K562 (cell line): ENCODE data around the gene TTC23L. TPM values are rescaled to one million over a fixed set of nuclear protein-coding genes. Genes with fewer than 3 reads are reported as not detected.

Source experiments
- CC2D1A ChIP-seq: fragments of 450-650 bp; IDR thresholded peaks from 2 replicates; pipeline ENCODE4 v1.6.1; 2017; ENCODE audit warnings: mild to moderate bottlenecking
- CREB1 ChIP-seq, 2 experiments: sonication (generic) in 1 of 2; formaldehyde crosslinking in 1 of 2; IDR thresholded peaks; 2 replicates each; pipeline versions ENCODE4 v1.6.1 to v1.8.0; 2012 to 2022; ENCODE audit warnings: inconsistent platforms in 1 of 2, mild to moderate bottlenecking in 1 of 2, missing genetic modification reagents in 1 of 2, moderate library complexity in 1 of 2
- FOXP1 ChIP-seq: sonication (generic); formaldehyde crosslinking; IDR thresholded peaks from 2 replicates; pipeline ENCODE4 v1.8.0; 2022; ENCODE audit warnings: mild to moderate bottlenecking, missing genetic modification reagents
- HMGN3 ChIP-seq: IDR thresholded peaks from 2 replicates; pipeline ENCODE4 v1.6.1; 2011; ENCODE audit warnings: borderline replicate concordance, low read depth, mild to moderate bottlenecking, mixed read lengths, low read length; ENCODE audit not compliant: insufficient read length; ENCODE audit errors: extremely low read depth
- JUNB ChIP-seq: fragments of 450-650 bp; formaldehyde crosslinking; conservative IDR thresholded peaks from 2 replicates; pipeline ENCODE4 v1.4.0; 2020; ENCODE audit warnings: mild to moderate bottlenecking
- MEIS2 ChIP-seq: fragments of 450-650 bp; IDR thresholded peaks from 2 replicates; pipeline ENCODE4 v1.6.1; 2014; ENCODE audit warnings: mild to moderate bottlenecking; ENCODE audit not compliant: partially characterized antibody
- REST ChIP-seq, 2 experiments: fragments of 450-650 bp; formaldehyde crosslinking in 1 of 2; IDR thresholded peaks; 2 replicates each; pipeline versions ENCODE4 v1.4.0 to v1.6.1; 2014 to 2020; ENCODE audit warnings: mild to moderate bottlenecking in 2 of 2, borderline replicate concordance in 1 of 2, low read depth in 1 of 2
- SRSF9 ChIP-seq: fragments of 200-400 bp; formaldehyde crosslinking; IDR thresholded peaks from 2 replicates; pipeline ENCODE4 v1.6.1; 2017; ENCODE audit warnings: low read depth, low read length, borderline replicate concordance
- TFE3 ChIP-seq: fragments of 450-650 bp; formaldehyde crosslinking; IDR thresholded peaks from 2 replicates; pipeline ENCODE4 v1.4.0; 2020; ENCODE audit warnings: mild to moderate bottlenecking, mixed read lengths
- ZFP36 ChIP-seq: fragments of 150-350 bp; IDR thresholded peaks from 2 replicates; pipeline ENCODE4 v1.6.1; 2018; ENCODE audit warnings: low read length, low read depth; ENCODE audit not compliant: partially characterized antibody
- ZKSCAN8 ChIP-seq: fragments of 200-800 bp; sonication (Bioruptor generic); IDR thresholded peaks from 2 replicates; pipeline ENCODE4 v1.6.1; 2016; ENCODE audit warnings: missing genetic modification characterization, missing compliant biosample characterization
- polyA plus RNA-seq, 8 experiments: library from polyadenylated mRNA; depleted of rRNA in 4 of 8; stranded (reverse) in 5 of 8; unstranded in 3 of 8; fragments of >200 nt; fragmentation: Nextera tagmentation in 2 of 8; fragmentation: Illumina TruSeq in 1 of 8; extraction: Ambion mirVana in 2 of 8; extraction: Trizol in 1 of 8; gene quantifications; 2 replicates each; pipeline versions ENCODE4 v1.2.1 to v1.2.3, GENCODE V29; 2011 to 2014; ENCODE audit warnings: inconsistent platforms in 1 of 8, missing spikeins in 1 of 8
- total RNA-seq, 7 experiments: library from RNA; depleted of rRNA in 6 of 7; stranded (reverse); fragments of >200 nt in 6 of 7; fragmentation: Illumina TruSeq in 2 of 7; extraction: Trizol in 2 of 7; gene quantifications; 2 replicates each; pipeline versions ENCODE4 v1.2.1 to v1.2.3, GENCODE V29; 2011 to 2021; ENCODE audit warnings: low replicate concordance in 1 of 7
- TF ChIP-seq, protein P1 (sequence below): sonication (generic); formaldehyde crosslinking; IDR thresholded peaks from 2 replicates; pipeline ENCODE4 v1.8.0; 2022; ENCODE audit warnings: mild to moderate bottlenecking, missing genetic modification reagents

TTC23L gene
- total and polyA plus RNA-seq, 9 of the 15 experiments (the other 6 are each of a cell fraction or from before 2014, with no cell fraction given), result 0.03 to 0.32 (median 0.14) TPM; not detected in 2

GRCh38 chr5:34898258-34898895 lies 59.4 kb downstream of the TTC23L start (continued):
- peak; percentile 93 for TF ChIP-seq REST (IDR thresholded peaks at IDR 0.05; ENCODE audit: borderline replicate concordance)
- TF ChIP-seq REST (CRISPR knock-in tag; IDR thresholded peaks at IDR 0.05; ENCODE audit: low read depth), result no peak
- no peak for TF ChIP-seq TFE3 (CRISPR knock-in tag)
- TF ChIP-seq, protein P1, sequence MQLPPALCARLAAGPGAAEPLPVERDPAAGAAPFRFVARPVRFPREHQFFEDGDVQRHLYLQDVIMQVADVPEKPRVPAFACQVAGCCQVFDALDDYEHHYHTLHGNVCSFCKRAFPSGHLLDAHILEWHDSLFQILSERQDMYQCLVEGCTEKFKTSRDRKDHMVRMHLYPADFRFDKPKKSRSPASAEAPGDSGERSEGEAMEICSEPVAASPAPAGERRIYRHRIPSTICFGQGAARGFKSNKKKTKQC, result no peak
- TF ChIP-seq FOXP1 (CRISPR knock-in tag), result no peak
- TF ChIP-seq JUNB (CRISPR knock-in tag), result no peak
- no peak for TF ChIP-seq SRSF9
- peak; percentile 14 for TF ChIP-seq ZFP36
- TF ChIP-seq MEIS2, result peak; percentile 14
- peak; percentile 76 for TF ChIP-seq CC2D1A
- TF ChIP-seq CREB1 (IDR thresholded peaks at IDR 0.05), result no peak
- TF ChIP-seq CREB1 (CRISPR knock-in tag; IDR thresholded peaks at IDR 0.05), result no peak
- TF ChIP-seq HMGN3, result no peak
- no peak for TF ChIP-seq ZKSCAN8 (CRISPR knock-in tag)
- TF ChIP-seq, all 486 proteins: peak for 16
